ENCODE data around the gene TMPRSS6. TPM values are rescaled to one million over a fixed set of nuclear protein-coding genes. Genes with fewer than 3 reads are reported as not detected.

The TMPRSS6 gene
- polyA plus RNA-seq, 1 donor = 0.10 TPM

GRCh38 chr22:37140686-37141323, 31.3 kb upstream of the TMPRSS6 start:
- no peak for DNase-seq (ENCODE audit: low read depth)

- no peak for DNase-seq (ENCODE audit: low read depth)
These were observed 30.2 kb upstream of the TMPRSS6 start for GRCh38 chr22:37139762-37140161.

- no peak for DNase-seq (ENCODE audit: low read depth)
These were observed 29.5 kb upstream of the TMPRSS6 start for GRCh38 chr22:37138849-37139561.

DNA sequence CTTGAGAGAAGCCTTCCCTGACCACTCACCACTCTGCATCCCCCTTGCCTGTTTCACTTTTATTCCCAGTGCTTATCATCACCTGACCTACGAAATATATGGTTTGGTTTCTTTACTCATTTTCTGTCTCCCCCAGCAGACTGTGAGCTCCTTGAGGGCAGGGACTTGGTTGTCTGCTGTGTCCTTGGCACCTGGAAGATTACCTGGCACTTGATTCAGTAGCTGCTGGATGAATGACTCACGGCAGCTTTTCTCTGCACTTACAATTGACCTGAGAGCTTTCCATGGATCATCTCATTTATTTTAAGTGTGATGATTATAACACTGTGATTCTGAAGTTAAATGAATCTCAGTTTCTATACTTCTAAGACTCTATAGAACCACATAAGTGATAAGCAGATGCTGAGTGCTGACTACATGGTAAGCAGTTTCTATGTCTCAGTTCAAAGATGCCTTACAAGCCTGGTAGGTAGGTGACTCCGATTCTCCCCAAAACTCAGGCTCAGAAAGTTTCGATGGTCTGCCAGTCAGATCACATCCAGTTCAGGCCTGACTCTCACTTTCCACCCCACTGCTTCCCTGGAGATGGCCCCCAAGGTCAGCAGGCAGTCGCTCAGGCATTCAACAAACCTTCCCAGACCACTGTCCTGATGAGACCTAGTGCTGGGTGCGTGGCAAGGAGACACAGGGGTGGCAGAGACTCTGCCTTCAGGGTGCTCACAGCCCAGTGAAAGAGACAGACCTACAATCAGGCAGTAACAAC, 28.6 kb upstream of the TMPRSS6 start:
- DNase-seq (ENCODE audit: low read depth) = no peak

DNA sequence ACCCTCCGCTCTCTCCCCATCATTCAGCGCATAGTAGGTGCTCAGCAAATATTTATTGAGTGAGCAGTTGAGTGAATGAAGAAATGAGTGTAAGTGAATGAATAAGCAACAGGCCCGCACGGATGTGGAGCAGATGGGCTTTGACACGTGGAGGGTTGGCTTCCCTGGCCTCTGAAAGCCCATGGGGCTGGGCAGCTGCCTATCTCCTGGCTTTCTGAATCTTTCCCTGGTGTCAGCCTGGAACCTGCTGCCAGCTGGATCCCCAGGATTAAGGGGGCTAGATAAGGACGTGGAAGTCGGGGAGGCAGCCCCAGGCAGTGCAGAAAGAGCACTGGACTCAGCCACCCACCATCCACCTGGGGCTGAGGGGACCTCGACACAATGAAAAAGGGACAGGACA, 27.6 kb upstream of the TMPRSS6 start:
- no peak for DNase-seq (ENCODE audit: low read depth)

GRCh38 chr22:37135023-37135422, 25.5 kb upstream of the TMPRSS6 start:
- no peak for DNase-seq (ENCODE audit: low read depth)

DNA sequence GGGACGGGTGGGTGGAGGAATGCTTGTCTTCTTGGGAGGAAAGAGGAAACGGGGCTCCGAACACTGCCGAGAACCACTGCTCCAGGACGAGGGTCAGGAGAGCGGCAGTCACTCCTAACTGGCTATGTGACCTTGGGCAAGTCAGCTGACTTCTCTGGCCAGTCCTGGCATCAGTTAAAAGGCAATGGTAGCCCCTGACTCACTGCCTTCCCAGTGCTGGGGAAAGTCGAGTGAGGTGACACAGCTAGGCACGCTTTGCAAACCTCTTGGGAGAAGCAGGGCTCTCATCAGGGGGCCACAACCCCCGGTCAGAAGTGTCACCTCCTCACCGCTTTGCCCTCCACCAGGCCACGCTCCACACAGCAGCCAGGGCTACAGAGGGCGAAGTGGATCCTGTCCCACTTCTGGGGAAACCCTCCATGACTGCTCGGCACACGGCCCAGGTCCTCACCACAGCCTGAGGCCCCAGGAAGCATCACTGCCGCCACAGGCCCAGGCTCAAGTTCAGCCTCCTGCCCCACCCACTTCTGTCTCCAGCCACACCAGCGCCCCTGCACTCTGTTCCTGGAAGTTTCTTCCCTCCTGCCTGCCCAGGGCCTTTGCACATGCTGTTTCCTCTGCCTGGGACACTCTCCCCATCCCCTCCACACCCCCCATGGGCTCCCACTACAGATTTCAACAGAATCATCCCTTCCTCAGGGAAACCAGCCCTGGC, 23.9 kb upstream of the TMPRSS6 start:
- no peak for DNase-seq (ENCODE audit: low read depth)

- DNase-seq (ENCODE audit: low read depth) = no peak
These were observed 23.3 kb upstream of the TMPRSS6 start for GRCh38 chr22:37132773-37133172.

DNA sequence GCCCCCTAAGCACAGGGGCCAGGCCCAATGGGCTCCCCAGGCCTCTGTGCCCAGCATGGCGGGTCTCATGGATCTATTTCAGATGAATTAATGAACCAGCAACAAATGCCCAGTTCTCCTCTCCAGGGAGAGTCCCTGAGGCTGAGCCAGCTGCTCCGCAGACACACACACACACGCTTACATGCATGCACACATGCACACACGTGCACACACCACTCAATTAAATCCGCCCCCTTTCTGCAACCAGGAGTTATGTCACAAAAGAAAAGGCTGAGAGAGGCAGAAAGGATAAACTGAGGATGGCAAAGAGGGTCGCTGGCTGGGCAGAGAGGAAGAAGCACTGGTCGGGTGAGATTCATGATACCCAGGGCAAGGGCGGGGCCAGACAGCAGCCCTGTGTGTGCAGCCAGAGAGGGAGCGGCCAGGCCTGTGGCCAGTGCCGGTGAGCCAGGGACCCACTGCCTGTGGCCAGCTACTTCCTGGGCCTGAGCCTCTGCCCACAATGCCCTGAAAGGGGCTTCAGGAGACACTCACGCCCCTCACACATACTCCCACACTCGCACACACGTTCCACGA, 20.4 kb upstream of the TMPRSS6 start:
- DNase-seq (ENCODE audit: low read depth) = no peak

DNA sequence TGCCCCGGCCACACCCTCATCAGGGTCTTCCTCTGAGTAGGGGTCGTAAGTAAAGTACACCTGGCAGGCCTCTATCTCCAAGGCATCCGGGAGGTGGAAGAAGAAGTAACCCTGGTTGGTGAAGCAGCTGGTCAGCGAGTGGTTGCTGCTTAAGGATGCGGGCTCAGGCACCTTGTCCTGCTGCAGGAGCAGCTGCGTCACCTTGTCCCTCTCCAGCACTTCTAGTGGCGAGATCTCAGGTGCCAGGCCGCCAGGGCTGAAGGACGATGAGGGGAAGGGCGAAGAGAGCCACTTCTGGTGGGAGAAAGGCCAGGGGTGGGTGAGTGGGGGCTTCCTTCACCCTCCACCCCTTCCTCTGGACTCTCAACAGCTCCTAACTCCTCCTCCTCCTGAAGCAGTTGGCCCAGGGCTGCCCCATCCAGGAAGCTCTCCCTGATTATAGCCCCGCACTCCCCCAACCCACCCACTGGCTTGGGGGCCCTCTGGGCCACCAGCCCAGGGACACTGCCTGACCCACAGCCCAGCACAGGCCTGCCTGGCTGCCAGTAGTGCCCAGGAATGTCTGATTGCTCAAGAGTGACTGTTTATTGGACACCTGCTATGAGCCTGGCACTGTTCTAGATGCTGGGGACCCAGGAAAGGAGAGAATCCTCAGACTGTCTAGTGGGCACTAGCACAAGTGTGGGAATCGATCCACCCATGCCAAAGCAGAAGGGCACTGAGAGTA, 19.2 kb upstream of the TMPRSS6 start:
- no peak for DNase-seq (ENCODE audit: low read depth)

DNA sequence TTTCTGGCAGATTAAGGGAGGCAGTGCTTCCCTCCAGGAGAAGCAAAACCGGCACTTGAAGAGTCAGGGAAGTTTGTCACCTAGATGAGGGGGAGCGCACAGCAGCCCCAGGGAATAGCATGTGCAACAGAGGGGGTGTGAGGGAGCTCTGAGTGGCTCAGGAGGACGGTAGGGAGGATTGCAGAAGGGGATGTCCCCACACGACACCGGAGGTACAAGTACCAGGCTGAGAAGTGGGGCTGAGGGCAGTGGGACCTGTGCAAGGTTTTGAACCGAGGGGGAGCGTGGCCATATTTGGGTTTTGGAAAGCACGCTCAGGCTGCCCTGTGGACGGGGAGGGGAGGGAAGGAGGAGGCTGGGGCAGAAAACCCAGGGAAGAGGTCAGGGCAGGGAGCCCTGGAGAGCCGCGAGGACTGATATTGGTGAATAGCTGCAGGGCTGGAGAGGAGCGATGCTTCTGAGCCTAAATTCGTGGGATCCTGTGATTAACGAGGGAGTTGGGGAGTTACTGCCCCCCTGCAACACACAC, 17.9 kb upstream of the TMPRSS6 start:
- no peak for DNase-seq (ENCODE audit: low read depth)

DNA sequence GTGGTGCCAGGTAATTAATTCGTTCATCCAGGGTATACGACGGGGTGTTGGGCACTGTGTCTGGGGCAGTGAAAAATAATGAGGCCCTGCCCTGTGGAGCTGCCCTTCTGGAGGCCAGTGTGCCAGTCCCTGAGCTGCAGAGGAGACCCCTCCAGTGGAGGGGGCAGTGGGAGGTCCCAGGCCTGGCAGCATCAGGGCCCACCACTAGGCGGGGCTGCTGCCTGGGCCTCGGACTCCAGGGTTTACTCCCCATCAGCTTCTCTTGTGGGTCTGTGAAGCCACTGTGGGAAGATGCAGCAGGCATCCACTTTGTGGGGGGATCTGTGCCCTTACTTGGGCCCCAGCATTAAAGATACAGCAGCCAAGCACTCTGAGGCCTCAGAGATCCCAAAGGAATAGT, 17.4 kb upstream of the TMPRSS6 start:
- DNase-seq (ENCODE audit: low read depth) = no peak

DNA sequence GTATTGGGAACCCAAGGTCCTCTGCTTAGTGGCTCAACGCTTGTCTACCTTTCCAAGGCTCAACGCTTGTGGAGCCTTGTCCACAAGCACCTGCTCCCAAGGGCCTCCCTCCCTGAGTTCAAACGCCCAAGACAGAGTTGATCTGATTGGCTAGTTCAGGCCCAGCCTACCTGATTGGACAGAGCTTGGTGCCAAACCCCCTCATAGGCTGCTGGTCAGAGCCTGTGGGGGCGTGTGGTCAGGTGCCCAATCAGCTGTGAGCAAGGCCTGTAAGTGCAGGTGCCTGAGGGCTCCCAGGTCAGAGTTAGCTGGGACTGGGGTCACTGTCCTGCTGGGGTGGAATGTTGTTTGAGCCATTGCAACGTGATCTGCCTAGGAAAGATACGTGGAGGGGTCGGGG, 16.9 kb upstream of the TMPRSS6 start:
- no peak for DNase-seq (ENCODE audit: low read depth)

- no peak for DNase-seq (ENCODE audit: low read depth)
These were observed 14.1 kb upstream of the TMPRSS6 start for GRCh38 chr22:37123649-37124048.

DNA sequence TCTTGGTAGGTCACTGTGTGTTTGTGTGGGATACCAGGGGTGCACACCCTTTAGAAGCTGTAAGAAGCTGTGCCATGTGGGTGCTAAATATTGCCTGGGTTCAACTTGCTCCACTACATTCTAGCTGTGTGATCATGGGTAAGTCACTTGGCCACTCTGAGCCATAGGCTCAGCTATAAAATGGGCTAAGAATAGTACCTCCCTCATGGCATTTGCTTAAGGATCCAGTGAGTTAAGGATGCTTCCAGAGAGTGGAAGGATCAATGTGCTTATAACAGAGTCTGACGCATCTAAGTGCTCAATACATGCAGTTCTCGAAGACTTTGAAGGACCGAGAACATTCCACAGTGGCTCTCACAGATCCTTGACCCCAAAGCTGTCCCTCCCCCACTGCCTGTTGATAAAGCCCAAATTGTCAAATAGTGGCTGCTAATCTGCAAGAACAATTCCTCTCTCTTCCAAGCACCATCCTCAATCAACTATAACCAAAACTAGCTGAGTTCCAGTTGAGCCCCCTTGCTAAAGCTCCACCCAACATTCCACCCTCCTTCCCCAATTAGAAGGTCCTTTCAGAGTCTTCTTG, 13.2 kb upstream of the TMPRSS6 start:
- no peak for DNase-seq (ENCODE audit: low read depth)

DNA sequence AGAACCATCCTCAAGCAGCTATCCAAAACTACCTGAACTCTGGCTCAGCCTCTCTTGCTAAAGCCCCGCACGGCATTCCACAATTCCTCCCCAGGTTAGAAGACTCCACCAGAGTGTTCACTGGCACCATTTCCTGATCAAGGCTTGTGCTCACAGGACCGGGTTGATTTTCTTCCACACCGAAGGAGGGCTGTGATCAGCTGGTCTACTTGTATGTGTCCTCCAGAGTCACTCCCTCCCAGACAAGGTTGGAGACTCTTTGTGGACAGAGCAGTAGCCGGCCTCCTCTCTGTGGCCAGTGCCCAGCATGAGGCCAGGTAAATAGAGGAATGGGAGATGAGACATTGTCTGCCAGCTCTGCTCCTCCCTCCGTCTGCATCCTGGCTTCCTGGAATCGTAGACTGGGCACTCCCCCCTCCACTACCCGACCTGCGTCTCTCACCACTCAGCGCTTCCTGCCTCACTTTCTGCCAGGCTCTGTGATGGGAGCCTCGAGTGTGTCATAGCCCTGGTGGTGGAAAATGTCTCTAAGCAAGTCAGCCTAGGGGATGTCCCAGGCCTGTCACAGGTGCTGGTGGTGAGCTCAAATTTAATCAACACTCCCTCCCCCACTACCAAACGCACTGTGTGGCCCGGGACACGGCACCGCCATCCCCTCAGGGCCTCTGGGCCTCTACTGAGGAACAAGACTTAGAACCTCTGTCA, 12.5 kb upstream of the TMPRSS6 start:
- no peak for DNase-seq (ENCODE audit: low read depth)

DNA sequence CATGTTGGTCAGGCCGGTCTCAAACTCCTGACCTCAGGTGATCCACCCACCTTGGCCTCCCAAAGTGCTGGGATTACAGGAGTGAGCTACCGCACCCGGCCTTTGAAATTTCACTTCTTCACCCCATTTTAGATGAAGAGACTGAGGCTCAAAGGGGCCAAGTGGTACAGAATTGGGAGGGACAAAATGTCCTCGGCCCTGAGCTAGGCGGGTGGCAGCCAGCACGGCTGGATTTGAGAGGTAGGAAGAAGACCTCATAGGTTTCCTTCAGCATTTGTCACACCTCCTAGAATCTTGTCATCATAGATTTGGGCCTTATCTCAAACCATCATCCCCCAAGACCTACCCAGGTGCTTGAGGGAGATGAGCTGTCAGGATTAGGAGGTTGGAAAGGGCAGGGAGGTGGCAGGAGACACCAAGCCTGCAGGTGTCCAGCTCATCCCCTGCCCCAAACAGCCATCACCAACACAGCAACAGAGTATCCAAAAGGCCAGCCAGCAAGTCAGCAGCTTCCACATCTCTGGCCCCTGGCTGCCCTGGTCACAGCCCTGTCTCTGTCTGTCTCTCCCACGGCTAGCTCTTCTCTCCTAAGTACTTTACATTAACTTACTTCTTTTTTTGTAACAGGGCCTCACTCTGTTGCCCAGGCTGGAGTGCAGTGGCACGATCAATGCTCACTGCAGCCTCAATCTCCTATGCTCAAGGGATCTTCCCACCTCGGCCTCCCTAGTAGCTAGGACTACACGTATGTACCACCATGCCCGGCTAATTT, 11.2 kb upstream of the TMPRSS6 start:
- DNase-seq (ENCODE audit: low read depth) = no peak

GRCh38 chr22:37119872-37120271, 10.4 kb upstream of the TMPRSS6 start:
- no peak for DNase-seq (ENCODE audit: low read depth)

DNA sequence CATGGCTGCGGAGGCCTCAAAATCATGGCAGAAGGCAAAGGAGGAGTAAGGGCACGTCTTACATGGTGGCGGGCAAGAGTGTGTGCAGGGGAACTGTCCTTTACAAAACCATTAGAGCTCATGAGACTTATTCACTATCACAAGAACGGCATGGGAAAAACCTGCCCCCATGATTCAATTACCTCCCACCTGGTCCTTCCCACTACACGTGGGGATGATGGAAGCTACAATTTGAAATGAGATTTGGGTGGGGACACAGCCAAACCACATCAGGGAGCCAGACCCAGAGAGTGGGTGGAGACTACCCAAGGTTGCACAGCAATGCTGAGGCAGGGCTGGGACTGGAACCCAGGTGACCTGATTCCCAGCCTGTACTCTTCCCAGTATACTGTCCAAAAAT, 8.6 kb upstream of the TMPRSS6 start:
- no peak for DNase-seq (ENCODE audit: low read depth)
